GM15510 (cell line): ENCODE data around the gene RECK.

Experiments
- POLR2A ChIP-seq: IDR thresholded peaks from 3 replicates; pipeline ENCODE4 v1.6.1; 2011; ENCODE audit warnings: borderline replicate concordance; ENCODE audit not compliant: insufficient read length; ENCODE audit errors: extremely low read depth

The RECK gene

GRCh38 chr9:36144309-36145232, 107.9 kb downstream of the RECK start:
- TF ChIP-seq POLR2A = no peak

GRCh38 chr9:36145970-36146369, 109.3 kb downstream of the RECK start:
- TF ChIP-seq POLR2A = no peak

GRCh38 chr9:36146651-36147050, 109.9 kb downstream of the RECK start:
- TF ChIP-seq POLR2A = no peak

GRCh38 chr9:36147441-36148175, 110.9 kb downstream of the RECK start:
- TF ChIP-seq POLR2A = no peak

- TF ChIP-seq POLR2A = no peak
Measured at GRCh38 chr9:36148311-36149051, 111.8 kb downstream of the RECK start.

- no peak for TF ChIP-seq POLR2A
Measured at GRCh38 chr9:36149197-36149596, 112.5 kb downstream of the RECK start.

GRCh38 chr9:36150574-36151315, 114.0 kb downstream of the RECK start:
- TF ChIP-seq POLR2A = no peak

- TF ChIP-seq POLR2A = peak; percentile 63
Measured at GRCh38 chr9:36151316-36152210, 114.8 kb downstream of the RECK start.

GRCh38 chr9:36152741-36153438, 116.2 kb downstream of the RECK start:
- no peak for TF ChIP-seq POLR2A

GRCh38 chr9:36153746-36154145, 117.0 kb downstream of the RECK start:
- no peak for TF ChIP-seq POLR2A

GRCh38 chr9:36154331-36154952, 117.7 kb downstream of the RECK start:
- no peak for TF ChIP-seq POLR2A

GRCh38 chr9:36156116-36156515, 119.4 kb downstream of the RECK start:
- no peak for TF ChIP-seq POLR2A
